Fibroblast of the aortic adventitia (primary cell): Measurements from ENCODE around the gene EYA4. TPM values are rescaled to one million over a fixed set of nuclear protein-coding genes. Genes with fewer than 3 reads are reported as not detected.

Source experiments
- DNase-seq: peaks from one replicate; pipeline ENCODE4 v3.0.0-alpha.2; 2010; ENCODE audit warnings: low read depth
- H3K4me3 ChIP-seq: 2 replicates; pipeline ENCODE4 v1.5.1; 2011; ENCODE audit warnings: low read depth, mild to moderate bottlenecking, control low read depth, low read length, moderate library complexity
- total RNA-seq: library from RNA; depleted of rRNA; stranded (reverse); fragments of >200 nt; gene quantifications from 2 replicates; pipeline ENCODE4 v1.2.3, GENCODE V29; 2012; ENCODE audit warnings: low replicate concordance
- TF ChIP-seq, protein P1 (sequence below): IDR thresholded peaks from 2 replicates; pipeline ENCODE4 v1.5.1; 2011; ENCODE audit warnings: mild to moderate bottlenecking, low read length, control low read depth, inconsistent platforms; ENCODE audit not compliant: insufficient read depth

The EYA4 gene
- total RNA-seq, 1 donor = 5.7 TPM

DNA sequence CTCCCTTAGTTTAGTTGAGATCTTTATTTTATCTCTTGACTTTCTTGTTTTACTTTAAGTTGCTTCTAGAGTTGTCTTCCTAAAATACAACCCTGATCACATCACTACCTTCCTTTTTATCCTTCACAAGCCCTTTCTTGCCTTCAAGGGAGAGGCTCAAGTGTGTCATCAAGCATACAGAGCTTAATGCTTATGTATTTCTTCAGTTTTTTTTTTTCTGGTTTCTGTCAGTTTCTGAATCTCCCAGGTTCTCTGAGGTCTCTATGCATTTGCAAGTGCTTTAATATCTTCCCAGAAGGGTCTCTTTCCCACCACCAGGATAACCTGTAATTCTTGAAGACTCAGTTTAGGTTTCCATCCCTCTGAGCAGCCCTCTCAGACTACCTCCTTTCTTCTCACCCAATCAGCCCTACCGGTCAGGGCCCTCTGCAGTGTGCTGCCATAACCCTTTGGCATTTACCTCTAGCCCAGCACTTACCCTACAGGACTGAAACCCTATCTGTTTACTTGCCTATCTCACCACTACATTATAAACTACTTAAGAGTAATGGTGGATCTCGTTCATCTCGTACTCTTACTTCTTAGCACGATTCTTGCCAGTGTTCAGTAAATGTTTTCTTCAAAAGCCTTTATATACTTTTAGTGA is 36.9 kb downstream of the EYA4 start:
- DNase-seq = no peak
- H3K4me3 ChIP-seq = no peak overlapping the region
- TF ChIP-seq, protein P1, sequence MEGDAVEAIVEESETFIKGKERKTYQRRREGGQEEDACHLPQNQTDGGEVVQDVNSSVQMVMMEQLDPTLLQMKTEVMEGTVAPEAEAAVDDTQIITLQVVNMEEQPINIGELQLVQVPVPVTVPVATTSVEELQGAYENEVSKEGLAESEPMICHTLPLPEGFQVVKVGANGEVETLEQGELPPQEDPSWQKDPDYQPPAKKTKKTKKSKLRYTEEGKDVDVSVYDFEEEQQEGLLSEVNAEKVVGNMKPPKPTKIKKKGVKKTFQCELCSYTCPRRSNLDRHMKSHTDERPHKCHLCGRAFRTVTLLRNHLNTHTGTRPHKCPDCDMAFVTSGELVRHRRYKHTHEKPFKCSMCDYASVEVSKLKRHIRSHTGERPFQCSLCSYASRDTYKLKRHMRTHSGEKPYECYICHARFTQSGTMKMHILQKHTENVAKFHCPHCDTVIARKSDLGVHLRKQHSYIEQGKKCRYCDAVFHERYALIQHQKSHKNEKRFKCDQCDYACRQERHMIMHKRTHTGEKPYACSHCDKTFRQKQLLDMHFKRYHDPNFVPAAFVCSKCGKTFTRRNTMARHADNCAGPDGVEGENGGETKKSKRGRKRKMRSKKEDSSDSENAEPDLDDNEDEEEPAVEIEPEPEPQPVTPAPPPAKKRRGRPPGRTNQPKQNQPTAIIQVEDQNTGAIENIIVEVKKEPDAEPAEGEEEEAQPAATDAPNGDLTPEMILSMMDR = no peak

DNA sequence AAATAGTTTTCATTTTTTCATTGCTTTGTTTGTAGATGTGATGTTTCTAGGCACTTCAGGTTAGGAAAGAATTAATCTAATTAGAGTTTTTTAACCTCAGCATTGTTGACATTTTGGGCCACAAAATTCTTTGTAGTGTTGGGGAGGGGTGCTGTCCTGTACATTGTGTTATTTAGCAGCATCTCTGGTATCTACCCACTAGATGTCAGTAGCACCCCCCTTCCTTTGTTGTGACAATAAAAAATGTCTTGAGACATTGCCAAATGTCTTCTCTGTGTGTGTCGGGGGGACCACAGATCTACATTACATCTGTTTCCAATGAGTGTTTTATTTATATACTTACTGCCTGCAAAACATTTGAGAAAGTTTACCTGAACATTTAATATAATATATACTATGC is 45.6 kb downstream of the EYA4 start:
- TF ChIP-seq, protein P1 = peak; percentile 41
- no peak overlapping the region for H3K4me3 ChIP-seq
- DNase-seq = peak; percentile 12

DNA sequence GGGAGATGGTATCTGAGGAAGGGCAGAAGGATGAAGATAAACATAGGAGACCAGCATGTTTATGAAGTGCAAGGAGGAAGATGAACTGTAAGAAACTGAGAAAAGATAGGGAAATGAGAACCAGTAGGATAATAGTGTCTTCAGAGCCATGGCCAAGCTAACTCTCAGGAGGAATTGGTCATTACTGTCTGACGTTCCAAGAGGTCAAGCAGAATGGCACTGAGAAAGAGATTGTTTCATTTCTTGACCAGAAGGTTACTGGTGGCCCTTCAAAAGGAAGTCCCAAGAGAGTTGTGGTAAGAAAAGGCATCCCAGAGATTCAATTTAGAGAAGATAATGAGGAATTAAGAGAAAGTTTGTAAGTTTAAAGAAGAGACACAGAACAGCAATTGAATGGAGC is 47.5 kb downstream of the EYA4 start:
- H3K4me3 ChIP-seq = no peak overlapping the region
- DNase-seq = no peak
- TF ChIP-seq, protein P1 = no peak

DNA sequence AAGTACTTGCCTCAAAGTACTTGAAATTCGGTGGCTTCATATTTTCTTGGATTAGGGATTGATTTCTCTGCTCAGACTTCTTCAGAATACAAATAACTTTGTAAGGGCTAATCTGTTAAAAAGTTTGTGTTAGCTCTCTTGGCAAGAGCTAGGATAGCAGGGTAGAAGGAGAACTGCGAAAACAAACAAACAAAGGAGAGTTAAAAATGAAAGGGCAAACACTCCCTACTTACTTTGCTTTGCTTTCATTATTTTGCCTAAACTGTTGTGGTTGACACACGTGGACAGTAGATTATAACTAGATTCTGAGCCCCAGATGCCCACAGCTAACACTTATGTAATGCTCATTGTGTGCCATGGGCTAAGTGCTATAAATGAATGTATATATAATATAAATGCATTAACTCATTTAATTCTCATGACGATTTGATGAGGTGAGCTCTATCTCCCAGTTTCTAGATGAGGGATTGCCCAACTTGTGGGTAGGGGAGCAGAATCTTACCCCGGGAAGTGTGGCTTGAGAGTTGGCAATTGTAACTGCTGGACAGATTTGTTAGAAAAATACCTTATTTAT is 48.7 kb downstream of the EYA4 start:
- no peak for DNase-seq
- H3K4me3 ChIP-seq = no peak overlapping the region
- TF ChIP-seq, protein P1 = no peak

DNA sequence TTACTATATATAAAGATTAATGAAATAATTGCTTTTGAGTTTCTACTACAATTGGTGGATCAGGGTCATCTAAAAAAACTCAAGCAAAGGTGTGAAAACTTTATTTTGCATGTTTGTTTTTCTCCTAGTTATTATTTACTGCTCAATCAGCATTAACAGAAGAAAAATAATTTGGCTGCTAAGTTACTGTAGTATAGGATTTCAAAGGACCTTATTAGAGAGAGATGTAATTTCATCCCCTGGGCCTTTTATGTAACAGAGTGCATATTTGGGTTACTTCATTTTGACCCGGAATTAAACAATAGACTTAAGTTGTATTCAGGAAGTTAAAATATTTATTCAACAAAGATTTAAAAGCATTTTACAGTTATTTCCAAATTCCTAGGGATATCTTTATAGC is 49.8 kb downstream of the EYA4 start:
- TF ChIP-seq, protein P1 = no peak
- H3K4me3 ChIP-seq = no peak overlapping the region

DNA sequence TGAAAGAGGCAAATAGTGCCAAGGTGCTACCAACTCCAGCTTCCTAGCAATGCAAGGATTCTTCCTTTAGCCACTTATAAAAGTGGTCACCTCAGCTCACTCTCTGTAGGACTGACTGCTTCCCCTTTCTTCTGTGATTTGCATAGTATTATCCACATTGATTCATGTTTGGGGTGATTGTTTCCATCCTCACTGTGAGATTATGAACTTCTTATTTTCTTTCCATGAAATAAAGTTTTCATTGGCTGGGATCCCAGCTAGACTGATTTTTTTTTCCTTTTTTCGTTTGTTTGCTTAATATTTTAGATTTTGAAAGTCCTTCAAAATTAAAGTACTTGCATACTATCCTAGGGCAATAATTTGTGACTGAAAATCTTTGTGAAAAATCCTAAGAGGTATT is 50.5 kb downstream of the EYA4 start:
- peak; percentile 21 for DNase-seq
- H3K4me3 ChIP-seq = no peak overlapping the region
- TF ChIP-seq, protein P1 = no peak

More for the DNA sequence above, 49.8 kb downstream of the EYA4 start:
- no peak for DNase-seq
